NCI-H2107 (cell line): ENCODE results near the gene RUNX3.

Experiments
- DNase-seq: peaks from one replicate; lab custom pipeline; 2025; lab: John Stamatoyannopoulos, UW

RUNX3 gene

GRCh38 chr1:24929398-24930259 is 447 bp downstream of the RUNX3 start:
- DNase-seq = no peak

GRCh38 chr1:24928689-24929397 is 1.2 kb downstream of the RUNX3 start:
- DNase-seq = no peak

- no peak for DNase-seq
These were observed 1.9 kb downstream of the RUNX3 start for GRCh38 chr1:24927988-24928688.

- DNase-seq = no peak
These were observed 2.6 kb downstream of the RUNX3 start for GRCh38 chr1:24927473-24927872.

GRCh38 chr1:24926563-24927249 is 3.4 kb downstream of the RUNX3 start:
- DNase-seq = no peak

- no peak for DNase-seq
These were observed 4.1 kb downstream of the RUNX3 start for GRCh38 chr1:24925963-24926362.

- no peak for DNase-seq
These were observed 4.8 kb downstream of the RUNX3 start for GRCh38 chr1:24925082-24925779.

GRCh38 chr1:24923485-24924113 is 6.5 kb downstream of the RUNX3 start:
- DNase-seq = no peak

- DNase-seq = no peak
These were observed 8.0 kb downstream of the RUNX3 start for GRCh38 chr1:24921938-24922662.

- no peak for DNase-seq
These were observed 8.7 kb downstream of the RUNX3 start for GRCh38 chr1:24921412-24921811.

- no peak for DNase-seq
These were observed 9.5 kb downstream of the RUNX3 start for GRCh38 chr1:24920533-24920925.

GRCh38 chr1:24919791-24920532 is 10.1 kb downstream of the RUNX3 start:
- no peak for DNase-seq

- DNase-seq = no peak
These were observed 11.0 kb downstream of the RUNX3 start for GRCh38 chr1:24918995-24919605.

- no peak for DNase-seq
These were observed 11.7 kb downstream of the RUNX3 start for GRCh38 chr1:24918370-24918769.

GRCh38 chr1:24917327-24918074 is 12.6 kb downstream of the RUNX3 start:
- no peak for DNase-seq

GRCh38 chr1:24915816-24916602 is 14.1 kb downstream of the RUNX3 start:
- DNase-seq = no peak

GRCh38 chr1:24914226-24915069 is 15.6 kb downstream of the RUNX3 start:
- DNase-seq = no peak
